KOPT-K1 (cell line): ENCODE results near the gene RTP4.

Experiments
- H3K27ac ChIP-seq: fragments of 200-600 bp; sonication (generic); 2 replicates; pipeline ENCODE4 v1.5.1; 2016; ENCODE audit warnings: antibody characterized with exemption, mild to moderate bottlenecking, low read depth, low read length; ENCODE audit not compliant: poor library complexity, severe bottlenecking
- H3K36me3 ChIP-seq: fragments of 200-600 bp; sonication (generic); 2 replicates; pipeline ENCODE4 v1.5.1; 2017; ENCODE audit warnings: antibody characterized with exemption, mild to moderate bottlenecking, low read length, moderate library complexity; ENCODE audit not compliant: insufficient read depth
- H3K9me3 ChIP-seq: fragments of 200-600 bp; sonication (generic); 2 replicates; pipeline ENCODE4 v1.5.1; 2017; ENCODE audit warnings: antibody characterized with exemption, low read length, mild to moderate bottlenecking; ENCODE audit not compliant: insufficient read depth, poor library complexity, severe bottlenecking

RTP4 gene

DNA sequence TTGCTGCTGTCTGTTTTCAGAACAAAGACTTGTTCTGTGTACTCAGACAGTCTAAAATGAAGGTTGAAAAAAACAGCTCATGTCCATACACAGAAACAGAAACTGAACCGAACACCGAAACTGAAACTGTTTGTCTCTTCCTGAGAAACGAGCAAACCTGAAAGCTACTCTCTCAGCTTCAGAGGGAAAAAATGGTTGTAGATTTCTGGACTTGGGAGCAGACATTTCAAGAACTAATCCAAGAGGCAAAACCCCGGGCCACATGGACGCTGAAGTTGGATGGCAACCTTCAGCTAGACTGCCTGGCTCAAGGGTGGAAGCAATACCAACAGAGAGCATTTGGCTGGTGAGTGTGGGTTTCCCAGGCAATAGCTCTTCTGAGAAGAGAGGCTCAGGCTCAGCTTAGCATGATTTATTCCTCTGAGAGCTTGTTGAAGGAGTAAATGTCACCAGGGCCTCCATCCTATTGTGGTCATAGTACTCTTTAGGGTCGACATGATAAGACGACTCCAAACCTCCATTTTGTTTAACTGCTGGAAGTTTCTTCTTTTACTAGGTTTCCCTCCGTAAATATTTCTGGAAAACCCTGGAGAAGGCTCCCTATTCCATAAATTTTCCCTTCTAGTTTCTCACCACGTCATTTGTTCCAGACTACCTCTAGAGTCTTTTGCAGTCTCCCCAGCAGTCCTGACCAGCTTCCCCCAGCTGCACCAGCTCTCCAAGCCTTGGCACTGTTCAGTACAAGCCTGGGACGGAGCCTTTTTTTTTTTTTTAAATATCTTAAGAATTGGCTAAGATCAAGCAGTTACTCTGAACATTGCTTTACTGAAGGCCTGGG is at the start of gene RTP4:
Gene RTP4 (plus strand): TSS at position 135 of the 838 bp plus-strand sequence. CDS start 57 bp downstream, at position 192.
- Histone ChIP-seq H3K9me3 (no peaks in the 10 kb centered on the region), H3K36me3 (peaks cover 26% of the 10 kb centered on the region), H3K27ac (peak within 1 kb of the TSS; percentile 94)

- Histone ChIP-seq H3K9me3 (no peaks in the 10 kb centered on the region), H3K27ac (no peak overlapping the region), H3K36me3 (no peaks in the 10 kb centered on the region)
These were observed 49.2 kb upstream of the RTP4 start for GRCh38 chr3:187318819-187319616.

DNA sequence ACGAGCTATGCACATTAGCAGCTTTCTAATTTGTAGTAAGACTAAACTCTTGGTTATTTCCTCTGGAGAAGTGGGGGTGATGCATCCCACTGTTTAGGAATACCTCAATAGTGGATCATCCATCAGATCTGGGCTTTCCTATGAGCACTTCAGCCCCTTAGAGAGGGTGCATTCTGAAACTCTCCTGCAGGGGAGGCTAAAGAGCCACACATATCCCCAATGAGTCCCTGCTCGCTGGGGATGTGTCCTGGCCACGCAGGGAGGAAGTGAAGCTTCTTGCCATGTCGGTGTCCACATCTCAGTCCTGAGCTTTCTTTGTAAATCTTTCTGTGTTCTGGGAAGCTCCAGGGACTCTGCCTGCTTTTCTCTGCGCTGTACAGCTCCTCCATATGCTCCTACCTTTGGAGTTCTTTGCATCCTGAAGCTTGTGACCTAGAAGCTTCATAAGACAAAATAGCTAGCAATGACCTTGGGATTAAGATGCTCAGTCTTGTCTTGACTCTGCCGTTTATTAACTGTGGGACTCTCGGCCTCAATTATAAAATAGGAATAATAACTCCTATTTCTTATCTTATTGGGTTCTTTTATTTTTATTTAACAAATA is 48.4 kb upstream of the RTP4 start:
- no peak overlapping the region for H3K27ac ChIP-seq
- H3K36me3 ChIP-seq: no peaks in the 10 kb centered on the region
- H3K9me3 ChIP-seq: no peaks in the 10 kb centered on the region

DNA sequence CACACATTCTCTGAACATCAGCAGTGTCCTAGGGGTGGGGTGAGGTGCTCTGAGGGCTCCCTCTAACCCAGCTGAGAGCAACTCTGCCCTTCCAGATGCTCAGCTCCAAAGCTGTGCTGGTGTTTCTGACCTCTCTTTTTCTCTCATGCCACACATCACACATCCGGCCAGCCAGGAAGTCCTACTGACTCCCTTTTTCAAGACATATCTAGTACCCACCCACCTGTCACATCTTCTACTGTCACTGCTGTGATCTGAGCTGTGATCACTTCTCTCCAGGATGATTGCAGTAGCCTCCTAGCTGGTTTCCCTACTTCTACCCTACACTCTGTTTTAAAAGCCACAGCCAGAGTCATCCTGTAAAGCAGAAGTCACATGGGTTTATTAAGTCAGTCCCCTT is 46.4 kb upstream of the RTP4 start:
- Histone ChIP-seq H3K9me3 (no peaks in the 10 kb centered on the region), H3K36me3 (no peaks in the 10 kb centered on the region), H3K27ac (no peak overlapping the region)

- Histone ChIP-seq H3K36me3 (no peaks in the 10 kb centered on the region), H3K27ac (no peak overlapping the region), H3K9me3 (no peaks in the 10 kb centered on the region)
These were observed 45.9 kb upstream of the RTP4 start for GRCh38 chr3:187322291-187322690.

DNA sequence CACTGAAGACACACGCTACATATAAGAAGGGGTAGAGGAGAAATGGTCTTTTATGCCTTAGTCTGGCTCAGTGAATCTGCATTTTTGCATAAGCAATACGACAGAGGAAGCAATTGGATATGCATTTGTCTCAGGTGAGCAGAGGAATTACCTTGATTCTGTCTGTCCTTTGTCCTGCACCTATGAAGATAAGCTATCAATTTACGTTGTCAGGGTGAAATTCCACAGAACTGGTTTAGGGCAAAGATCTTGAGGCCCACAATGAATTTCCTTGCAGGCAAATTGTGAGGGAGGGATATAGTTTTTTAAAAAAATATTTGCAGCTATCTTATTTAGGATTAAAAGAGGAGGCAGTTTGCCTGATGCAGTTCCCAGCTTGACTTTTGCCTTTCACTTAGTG is 45.1 kb upstream of the RTP4 start:
- Histone ChIP-seq H3K9me3 (no peaks in the 10 kb centered on the region), H3K27ac (no peak overlapping the region), H3K36me3 (no peaks in the 10 kb centered on the region)

- no peaks in the 10 kb centered on the region for H3K36me3 ChIP-seq
- no peaks in the 10 kb centered on the region for H3K9me3 ChIP-seq
- H3K27ac ChIP-seq: no peak overlapping the region
These were observed 42.6 kb upstream of the RTP4 start for GRCh38 chr3:187325632-187326031.

- no peak overlapping the region for H3K27ac ChIP-seq
- no peaks in the 10 kb centered on the region for H3K36me3 ChIP-seq
- H3K9me3 ChIP-seq: no peaks in the 10 kb centered on the region
These were observed 40.3 kb upstream of the RTP4 start for GRCh38 chr3:187327845-187328244.

GRCh38 chr3:187328691-187329090 is 39.5 kb upstream of the RTP4 start:
- no peaks in the 10 kb centered on the region for H3K36me3 ChIP-seq
- H3K27ac ChIP-seq: no peak overlapping the region
- no peaks in the 10 kb centered on the region for H3K9me3 ChIP-seq

- no peak overlapping the region for H3K27ac ChIP-seq
These were observed 33.3 kb upstream of the RTP4 start for GRCh38 chr3:187334904-187335303.

GRCh38 chr3:187336322-187336721 is 31.9 kb upstream of the RTP4 start:
- H3K36me3 ChIP-seq: no peaks in the 10 kb centered on the region
- H3K9me3 ChIP-seq: no peaks in the 10 kb centered on the region
- H3K27ac ChIP-seq: no peak overlapping the region

More at GRCh38 chr3:187334904-187335303, 33.3 kb upstream of the RTP4 start:
- Histone ChIP-seq H3K9me3 (no peaks in the 10 kb centered on the region), H3K36me3 (no peaks in the 10 kb centered on the region)

- H3K27ac ChIP-seq: no peak overlapping the region
- H3K9me3 ChIP-seq: no peaks in the 10 kb centered on the region
- H3K36me3 ChIP-seq: no peaks in the 10 kb centered on the region
These were observed 27.6 kb upstream of the RTP4 start for GRCh38 chr3:187340578-187340977.

- no peaks in the 10 kb centered on the region for H3K36me3 ChIP-seq
- H3K27ac ChIP-seq: no peak overlapping the region
These were observed 25.9 kb upstream of the RTP4 start for GRCh38 chr3:187342255-187342654.

DNA sequence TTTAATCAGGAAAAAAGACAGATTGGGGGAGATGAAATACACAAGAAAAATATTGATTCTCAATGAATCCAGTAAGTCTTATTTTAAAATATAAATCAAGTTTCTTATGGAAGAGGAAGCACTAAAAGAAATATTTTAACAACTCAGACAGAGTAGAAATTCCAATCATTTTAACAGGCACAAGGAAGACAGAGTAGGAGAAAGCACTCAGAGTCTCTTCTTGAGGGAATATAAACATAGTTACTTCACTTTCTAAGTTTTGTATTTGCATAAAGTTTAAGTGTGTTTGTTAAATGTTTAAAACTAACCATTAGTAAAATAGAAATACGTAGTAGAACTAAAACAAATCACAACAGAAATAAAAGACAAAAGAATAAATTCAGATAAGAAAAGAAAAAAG is 24.5 kb upstream of the RTP4 start:
- Histone ChIP-seq H3K27ac (no peak overlapping the region), H3K36me3 (no peaks in the 10 kb centered on the region), H3K9me3 (no peaks in the 10 kb centered on the region)

More at GRCh38 chr3:187342255-187342654, 25.9 kb upstream of the RTP4 start:
- no peaks in the 10 kb centered on the region for H3K9me3 ChIP-seq
